Neural cell (in vitro differentiated cells): ENCODE data around the gene MAMLD1.

Experiments
- CTCF ChIP-seq: fragments of 450-650 bp; IDR thresholded peaks from 2 replicates; pipeline ENCODE4 v1.5.1; 2014; ENCODE audit warnings: antibody characterized with exemption, mild to moderate bottlenecking, moderate library complexity; ENCODE audit not compliant: poor library complexity, severe bottlenecking
- EP300 ChIP-seq: fragments of 450-650 bp; conservative IDR thresholded peaks from 2 replicates; pipeline ENCODE4 v1.6.1; 2014; ENCODE audit warnings: antibody characterized with exemption, mild to moderate bottlenecking, moderate library complexity; ENCODE audit not compliant: poor library complexity, severe bottlenecking
- EZH2 ChIP-seq: fragments of 200-600, 300-800 bp; shearing (Covaris generic), sonication (generic); IDR thresholded peaks from 2 replicates; pipeline ENCODE4 v1.6.1; 2014; ENCODE audit warnings: antibody characterized with exemption, low read length, borderline replicate concordance, mild to moderate bottlenecking; ENCODE audit not compliant: insufficient read depth, poor library complexity, severe bottlenecking
- MXI1 ChIP-seq: fragments of 450-650 bp; conservative IDR thresholded peaks from 2 replicates; pipeline ENCODE4 v1.6.1; 2014; ENCODE audit warnings: antibody characterized with exemption, mild to moderate bottlenecking; ENCODE audit not compliant: poor library complexity, severe bottlenecking
- POLR2AphosphoS5 ChIP-seq: IDR thresholded peaks from 2 replicates; pipeline ENCODE4 v1.6.1; 2012
- RAD21 ChIP-seq: fragments of 450-650 bp; conservative IDR thresholded peaks from 2 replicates; pipeline ENCODE4 v1.6.1; 2014; ENCODE audit warnings: antibody characterized with exemption, mild to moderate bottlenecking, moderate library complexity
- REST ChIP-seq: IDR thresholded peaks from 2 replicates; pipeline ENCODE4 v1.6.1; 2012; ENCODE audit warnings: borderline replicate concordance
- SMC3 ChIP-seq: fragments of 450-650 bp; conservative IDR thresholded peaks from 2 replicates; pipeline ENCODE4 v1.6.1; 2014; ENCODE audit warnings: antibody characterized with exemption, mild to moderate bottlenecking, moderate library complexity; ENCODE audit not compliant: poor library complexity
- TAF1 ChIP-seq: IDR thresholded peaks from 2 replicates; pipeline ENCODE4 v1.6.1; 2012; ENCODE audit warnings: low read depth

- no peak for TF ChIP-seq CTCF
- no peak for TF ChIP-seq TAF1
- TF ChIP-seq EZH2 = no peak
- TF ChIP-seq POLR2AphosphoS5 = no peak
- TF ChIP-seq EP300 = no peak
- no peak for TF ChIP-seq RAD21
- no peak for TF ChIP-seq REST
- no peak for TF ChIP-seq MXI1
- no peak for TF ChIP-seq SMC3
Observed at GRCh38 chrX:150358651-150359050, 4.5 kb upstream of the MAMLD1 start.
